PC-3 (cell line): ENCODE results near the gene GFOD2. TPM values are rescaled to one million over a fixed set of nuclear protein-coding genes. Genes with fewer than 3 reads are reported as not detected.

Experiments used
- ATAC-seq: fragments of 200-7000 bp; cut with Tn5 transposase; 2 replicates; pipeline ENCODE4 v1.9.1; 2020; ENCODE audit warnings: mild to moderate bottlenecking, moderate library complexity
- BruUV-seq: library from RNA; stranded (reverse); fragments of 400-500 nt; replicated peaks from 2 replicates; lab custom pipeline; 2021; lab: Mats Ljungman, UMichigan
- CTCF ChIA-PET: fragments of 300-600 bp; sonication (Branson Sonifier 250); formaldehyde crosslinking; loops from one replicate; lab custom pipeline; 2022; ENCODE audit warnings: antibody characterized with exemption; lab: Charles Lee
- POLR2A ChIA-PET: fragments of 300-600 bp; sonication (Branson Sonifier 250); formaldehyde crosslinking; loops from one replicate; lab custom pipeline; 2022; ENCODE audit warnings: antibody characterized with exemption; ENCODE audit not compliant: unreplicated experiment; lab: Charles Lee
- DNase-seq: peaks from one replicate; pipeline ENCODE4 v3.0.0-alpha.2; 2015
- H2AFZ ChIP-seq: fragments of 300-600 bp; sonication (generic); 2 replicates; pipeline ENCODE4 v1.6.0; 2016; ENCODE audit warnings: antibody characterized with exemption, low read length
- H3F3A ChIP-seq: fragments of 300-600 bp; sonication (generic); one replicate; pipeline ENCODE4 v1.6.0; 2017; ENCODE audit warnings: antibody characterized with exemption, low read length, control low read depth, mild to moderate bottlenecking; ENCODE audit not compliant: unreplicated experiment
- H3K27ac ChIP-seq: fragments of 300-600 bp; sonication (generic); 2 replicates; pipeline ENCODE4 v1.5.1; 2016; ENCODE audit warnings: mild to moderate bottlenecking, low read length
- H3K27me3 ChIP-seq: fragments of 300-600 bp; sonication (generic); 2 replicates; pipeline ENCODE4 v1.6.1; 2016; ENCODE audit warnings: low read length, mixed read lengths
- H3K36me3 ChIP-seq: fragments of 300-600 bp; sonication (generic); 2 replicates; pipeline ENCODE4 v1.6.1; 2016; ENCODE audit warnings: low read depth, mixed run types, low read length, mixed read lengths
- H3K4me1 ChIP-seq: fragments of 300-600 bp; sonication (generic); 2 replicates; pipeline ENCODE4 v1.5.1; 2016; ENCODE audit warnings: low read length; ENCODE audit not compliant: insufficient read depth
- H3K4me2 ChIP-seq: fragments of 300-600 bp; sonication (generic); 2 replicates; pipeline ENCODE4 v1.6.0; 2016; ENCODE audit warnings: low read length
- H3K4me3 ChIP-seq: fragments of 300-600 bp; sonication (generic); 2 replicates; pipeline ENCODE4 v1.5.1; 2016; ENCODE audit warnings: mild to moderate bottlenecking, low read length, mixed read lengths
- H3K79me2 ChIP-seq: fragments of 300-600 bp; sonication (generic); 2 replicates; pipeline ENCODE4 v1.6.1; 2017; ENCODE audit warnings: low read length, mixed read lengths
- H3K9ac ChIP-seq: fragments of 300-600 bp; sonication (generic); 2 replicates; pipeline ENCODE4 v1.6.0; 2016; ENCODE audit warnings: mild to moderate bottlenecking, low read length
- H3K9me2 ChIP-seq: fragments of 300-600 bp; sonication (generic); replicated peaks from 2 replicates; pipeline ENCODE4 v1.6.1; 2016; ENCODE audit warnings: mixed run types, low read length, mixed read lengths
- H3K9me3 ChIP-seq: fragments of 300-600 bp; sonication (generic); 2 replicates; pipeline ENCODE4 v1.6.1; 2016; ENCODE audit warnings: low read length, mixed read lengths
- H4K20me1 ChIP-seq: fragments of 300-600 bp; sonication (generic); 2 replicates; pipeline ENCODE4 v1.6.1; 2016; ENCODE audit warnings: low read length, mixed read lengths
- EZH2 ChIP-seq: fragments of 300-600 bp; sonication (generic); IDR thresholded peaks from one replicate; pipeline ENCODE4 v1.6.1; 2017; ENCODE audit warnings: antibody characterized with exemption, mild to moderate bottlenecking, low read length; ENCODE audit not compliant: unreplicated experiment
- EZH2phosphoT487 ChIP-seq: fragments of 300-600 bp; sonication (generic); IDR thresholded peaks from 2 replicates; pipeline ENCODE4 v1.6.1; 2018; ENCODE audit warnings: mild to moderate bottlenecking, antibody characterized with exemption, low read length, borderline replicate concordance
- intact Hi-C: fragments of 100-400 bp; cut with micrococcal nuclease; formaldehyde crosslinking; loops from 2 replicates; pipeline ENCODE4 v1.9.0; 2023
- total RNA-seq: library from RNA; depleted of rRNA; stranded (reverse); fragments of >200 nt; gene quantifications from 2 replicates; pipeline ENCODE4 v1.2.3, GENCODE V29; 2014
- TF ChIP-seq, protein P1 (sequence below): fragments of 300-600 bp; sonication (generic); conservative IDR thresholded peaks from 2 replicates; pipeline ENCODE4 v1.5.1; 2017; ENCODE audit warnings: antibody characterized with exemption, low read depth, mild to moderate bottlenecking, low read length

Gene GFOD2
- total RNA-seq, 1 experiment from 2014 or later: 21.8 TPM

DNA sequence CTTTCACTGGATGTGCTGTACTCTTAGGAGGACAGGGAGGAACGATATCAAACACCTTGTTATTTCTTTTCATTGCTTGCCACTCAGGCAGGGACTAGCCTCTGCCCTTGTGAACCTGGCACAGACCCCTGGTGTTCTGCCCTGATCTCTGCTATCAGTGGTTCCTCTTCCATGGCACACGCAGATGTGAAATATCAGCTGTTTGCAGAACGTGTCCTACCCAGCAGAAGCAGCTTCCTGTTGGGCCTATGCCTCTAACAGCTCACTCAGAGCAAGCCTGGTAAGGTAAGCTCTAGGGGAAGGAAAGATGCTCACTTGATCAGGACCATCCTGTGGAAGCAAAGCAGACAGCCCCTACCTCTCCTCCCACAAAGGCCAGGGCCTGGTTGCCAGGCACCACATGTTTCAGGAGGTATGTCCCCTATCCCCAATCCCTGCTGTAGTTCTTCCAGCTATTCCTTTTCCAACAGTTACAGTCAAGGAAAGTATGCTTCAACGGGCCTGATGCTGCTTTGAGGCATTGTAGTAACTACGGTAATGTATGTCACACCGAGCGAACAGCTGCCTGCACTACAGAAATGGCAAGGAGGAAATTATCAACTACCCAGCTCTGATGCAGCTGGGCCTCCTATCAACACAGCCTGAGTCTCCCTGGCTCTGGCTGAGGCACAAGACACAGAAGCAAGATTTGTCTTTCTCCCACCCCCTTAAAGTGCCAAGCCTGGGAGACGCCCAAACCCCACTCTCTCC is 41.3 kb upstream of the GFOD2 start:
- H3K27me3 ChIP-seq: no peaks in the 10 kb centered on the region
- H3K9me3 ChIP-seq: no peaks in the 10 kb centered on the region
- no peaks in the 10 kb centered on the region for H3K9me2 ChIP-seq
- BruUV-seq: no TSS peak
- no peak overlapping the region for H3K4me3 ChIP-seq
- no peaks in the 10 kb centered on the region for H4K20me1 ChIP-seq
- no peak for ATAC-seq
- H3K36me3 ChIP-seq: no peaks in the 10 kb centered on the region
- CTCF ChIA-PET: no interaction called here
- TF ChIP-seq, protein P1, sequence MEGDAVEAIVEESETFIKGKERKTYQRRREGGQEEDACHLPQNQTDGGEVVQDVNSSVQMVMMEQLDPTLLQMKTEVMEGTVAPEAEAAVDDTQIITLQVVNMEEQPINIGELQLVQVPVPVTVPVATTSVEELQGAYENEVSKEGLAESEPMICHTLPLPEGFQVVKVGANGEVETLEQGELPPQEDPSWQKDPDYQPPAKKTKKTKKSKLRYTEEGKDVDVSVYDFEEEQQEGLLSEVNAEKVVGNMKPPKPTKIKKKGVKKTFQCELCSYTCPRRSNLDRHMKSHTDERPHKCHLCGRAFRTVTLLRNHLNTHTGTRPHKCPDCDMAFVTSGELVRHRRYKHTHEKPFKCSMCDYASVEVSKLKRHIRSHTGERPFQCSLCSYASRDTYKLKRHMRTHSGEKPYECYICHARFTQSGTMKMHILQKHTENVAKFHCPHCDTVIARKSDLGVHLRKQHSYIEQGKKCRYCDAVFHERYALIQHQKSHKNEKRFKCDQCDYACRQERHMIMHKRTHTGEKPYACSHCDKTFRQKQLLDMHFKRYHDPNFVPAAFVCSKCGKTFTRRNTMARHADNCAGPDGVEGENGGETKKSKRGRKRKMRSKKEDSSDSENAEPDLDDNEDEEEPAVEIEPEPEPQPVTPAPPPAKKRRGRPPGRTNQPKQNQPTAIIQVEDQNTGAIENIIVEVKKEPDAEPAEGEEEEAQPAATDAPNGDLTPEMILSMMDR: no peak
- no peak for TF ChIP-seq EZH2
- no peak for TF ChIP-seq EZH2phosphoT487
- H3K4me2 ChIP-seq: no peak overlapping the region
- no peak for DNase-seq
- H3K27ac ChIP-seq: no peak overlapping the region
- H3F3A ChIP-seq: no peaks in the 10 kb centered on the region
- intact Hi-C loops: no loop called here
- H3K4me1 ChIP-seq: no peaks in the 10 kb centered on the region
- H2AFZ ChIP-seq: no peak overlapping the region
- no peak overlapping the region for H3K9ac ChIP-seq
- H3K79me2 ChIP-seq: no peaks in the 10 kb centered on the region
- POLR2A ChIA-PET: no interaction called here

DNA sequence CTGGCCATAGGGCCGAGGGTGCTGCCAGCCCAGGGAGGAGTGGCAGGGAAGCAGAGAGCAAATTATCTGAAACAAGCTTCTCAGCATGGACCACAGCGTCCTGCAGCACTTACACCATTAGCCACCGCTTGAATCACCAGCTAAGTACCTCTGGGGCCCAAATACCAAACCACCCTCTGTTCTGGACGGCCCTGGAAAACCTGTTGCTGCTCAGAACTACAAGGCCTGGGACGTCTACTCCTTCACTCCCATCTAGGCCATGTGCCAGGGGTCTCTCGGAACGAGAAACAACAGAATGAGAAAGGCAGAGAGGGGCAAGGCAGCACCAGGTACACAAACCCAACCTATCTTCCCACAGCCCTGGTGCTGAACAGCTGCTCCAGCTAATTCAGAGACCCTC is 39.9 kb upstream of the GFOD2 start:
- H3K4me1 ChIP-seq: no peaks in the 10 kb centered on the region
- no peaks in the 10 kb centered on the region for H3K36me3 ChIP-seq
- no peak overlapping the region for H2AFZ ChIP-seq
- H3K9ac ChIP-seq: no peak overlapping the region
- CTCF ChIA-PET: no interaction called here
- no peak for DNase-seq
- H4K20me1 ChIP-seq: no peaks in the 10 kb centered on the region
- no peak overlapping the region for H3K4me2 ChIP-seq
- no peaks in the 10 kb centered on the region for H3F3A ChIP-seq
- H3K9me2 ChIP-seq: no peaks in the 10 kb centered on the region
- no TSS peak for BruUV-seq
- H3K27ac ChIP-seq: no peak overlapping the region
- no peak for ATAC-seq
- intact Hi-C loops: no loop called here
- POLR2A ChIA-PET: no interaction called here
- no peak for TF ChIP-seq EZH2phosphoT487
- no peak for TF ChIP-seq EZH2
- TF ChIP-seq, protein P1: no peak
- H3K9me3 ChIP-seq: no peaks in the 10 kb centered on the region
- H3K79me2 ChIP-seq: no peaks in the 10 kb centered on the region
- no peak overlapping the region for H3K4me3 ChIP-seq
- no peaks in the 10 kb centered on the region for H3K27me3 ChIP-seq

DNA sequence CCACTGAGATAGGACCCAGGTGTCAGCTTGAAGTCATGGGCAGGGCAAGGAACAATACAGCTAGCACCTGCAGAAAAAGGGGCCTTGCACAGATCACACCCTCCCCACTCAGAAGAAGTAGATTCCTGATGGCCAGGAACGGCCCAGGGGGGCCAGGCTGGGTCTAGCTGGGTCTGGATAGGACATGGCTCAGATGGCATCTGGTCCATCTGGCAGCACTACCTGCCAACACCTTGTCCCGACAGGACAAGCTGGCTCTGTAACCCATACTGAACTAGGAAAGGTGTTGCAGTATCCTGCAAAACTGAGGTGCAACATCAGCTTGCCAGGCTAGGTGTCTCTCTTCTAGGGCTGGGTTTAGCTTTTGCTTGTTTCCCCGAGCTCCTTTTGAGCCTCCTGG is 38.9 kb upstream of the GFOD2 start:
- no peaks in the 10 kb centered on the region for H3F3A ChIP-seq
- no peaks in the 10 kb centered on the region for H3K79me2 ChIP-seq
- no peak overlapping the region for H3K27ac ChIP-seq
- H2AFZ ChIP-seq: no peak overlapping the region
- H3K4me3 ChIP-seq: no peak overlapping the region
- no peaks in the 10 kb centered on the region for H3K36me3 ChIP-seq
- intact Hi-C loops: no loop called here
- H3K4me2 ChIP-seq: no peak overlapping the region
- no peaks in the 10 kb centered on the region for H3K4me1 ChIP-seq
- POLR2A ChIA-PET: no interaction called here
- TF ChIP-seq, protein P1: no peak
- TF ChIP-seq EZH2phosphoT487: no peak
- no peak for TF ChIP-seq EZH2
- no peaks in the 10 kb centered on the region for H3K9me2 ChIP-seq
- no peak overlapping the region for H3K9ac ChIP-seq
- no peaks in the 10 kb centered on the region for H3K27me3 ChIP-seq
- ATAC-seq (no peak), DNase-seq (no peak)
- no peaks in the 10 kb centered on the region for H3K9me3 ChIP-seq
- CTCF ChIA-PET: no interaction called here
- BruUV-seq: no TSS peak
- no peaks in the 10 kb centered on the region for H4K20me1 ChIP-seq
